Measurements from ENCODE around the gene RPS21. TPM values are rescaled to one million over a fixed set of nuclear protein-coding genes. Genes with fewer than 3 reads are reported as not detected.

RPS21 gene
- total and polyA plus RNA-seq, 2 of the 13 experiments (the other 11 are each of a cell fraction or from before 2014, with no cell fraction given), result 2,647 to 11,063 TPM

DNA sequence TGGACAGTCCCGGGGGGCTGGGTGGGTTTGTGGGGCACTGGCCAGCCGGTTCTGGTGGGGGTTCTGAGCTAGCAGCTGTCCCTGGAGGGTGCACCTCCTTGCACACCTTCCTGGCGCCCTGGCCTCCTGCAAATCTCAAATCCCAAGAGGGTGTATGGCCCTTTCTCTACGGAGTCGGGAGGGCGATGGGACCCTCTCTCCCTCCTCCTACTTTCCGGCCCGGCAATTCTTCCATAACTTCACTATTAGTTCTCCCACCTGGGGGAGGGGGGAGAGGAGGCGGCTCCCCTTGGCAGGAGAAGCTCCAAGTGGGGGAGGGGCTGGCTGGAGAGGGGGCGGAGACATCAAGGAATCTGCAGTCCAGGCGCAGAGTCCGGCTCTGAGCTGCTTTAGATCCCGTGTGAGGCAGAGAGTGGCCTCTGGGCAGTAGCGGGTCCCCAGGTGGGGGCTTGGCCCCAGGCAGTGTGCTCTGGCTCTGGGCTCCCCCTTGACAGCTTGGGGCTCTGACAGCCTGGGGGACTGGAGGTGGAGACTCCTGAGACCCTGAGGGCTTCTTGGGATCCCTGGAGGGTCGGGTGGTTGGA, 18.4 kb upstream of the RPS21 start (continued):
- TF ChIP-seq, protein P1, sequence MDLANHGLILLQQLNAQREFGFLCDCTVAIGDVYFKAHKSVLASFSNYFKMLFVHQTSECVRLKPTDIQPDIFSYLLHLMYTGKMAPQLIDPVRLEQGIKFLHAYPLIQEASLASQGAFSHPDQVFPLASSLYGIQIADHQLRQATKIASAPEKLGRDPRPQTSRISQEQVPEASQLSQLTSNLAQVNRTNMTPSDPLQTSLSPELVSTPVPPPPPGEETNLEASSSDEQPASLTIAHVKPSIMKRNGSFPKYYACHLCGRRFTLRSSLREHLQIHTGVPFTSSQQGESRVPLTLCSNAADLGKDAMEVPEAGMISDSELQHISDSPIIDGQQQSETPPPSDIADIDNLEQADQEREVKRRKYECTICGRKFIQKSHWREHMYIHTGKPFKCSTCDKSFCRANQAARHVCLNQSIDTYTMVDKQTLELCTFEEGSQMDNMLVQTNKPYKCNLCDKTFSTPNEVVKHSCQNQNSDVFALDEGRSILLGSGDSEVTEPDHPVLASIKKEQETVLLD (CRISPR knock-in tag; IDR thresholded peaks at IDR 0.05; ENCODE audit: low read depth), result peak; percentile 55
- TF ChIP-seq SRSF9 (IDR thresholded peaks at IDR 0.05; ENCODE audit: borderline replicate concordance, insufficient read depth, low read depth, low read length, poor library complexity, severe bottlenecking) (no peak), NFE2L2 (IDR thresholded peaks at IDR 0.05; ENCODE audit: low read length) (no peak), GTF2F1 (IDR thresholded peaks at IDR 0.05; ENCODE audit: low read length) (0 out of 2 replicates have a peak, but pooled peaks have one; percentile 53), ASH2L (IDR thresholded peaks at IDR 0.05; ENCODE audit: insufficient read length, low read depth, low read length) (peak; percentile 84), FOSL1 (CRISPR knock-in tag; IDR thresholded peaks at IDR 0.05; ENCODE audit: borderline replicate concordance) (no peak), ZNF274 (CRISPR knock-in tag; IDR thresholded peaks at IDR 0.05) (no peak; the same call in 1 of the 2 replicates), ZNF670 (CRISPR knock-in tag; IDR thresholded peaks at IDR 0.05; ENCODE audit: borderline replicate concordance) (no peak), ZNF550 (CRISPR knock-in tag; IDR thresholded peaks at IDR 0.05; ENCODE audit: borderline replicate concordance) (0 out of 2 replicates have a peak, but pooled peaks have one; percentile 13), ZC3H13 (CRISPR knock-in tag; IDR thresholded peaks at IDR 0.05) (peak; percentile 13; the same call in 1 of the 2 replicates), ZNF790 (CRISPR knock-in tag; IDR thresholded peaks at IDR 0.05; ENCODE audit: borderline replicate concordance) (no peak; the same call in 1 of the 2 replicates), ZNF20 (CRISPR knock-in tag; IDR thresholded peaks at IDR 0.05) (no peak), CHD2 (IDR thresholded peaks at IDR 0.05; ENCODE audit: low read depth, low read length) (peak; percentile 52; the same call in 1 of the 2 replicates), TMF1 (CRISPR knock-in tag; IDR thresholded peaks at IDR 0.05; ENCODE audit: low read depth) (0 out of 2 replicates have a peak, but pooled peaks have one; percentile 51), NCOA2 (CRISPR knock-in tag; IDR thresholded peaks at IDR 0.05) (no peak), HIVEP1 (CRISPR knock-in tag; IDR thresholded peaks at IDR 0.05) (no peak; the same call in 1 of the 2 replicates)
- TF ChIP-seq, protein P2, sequence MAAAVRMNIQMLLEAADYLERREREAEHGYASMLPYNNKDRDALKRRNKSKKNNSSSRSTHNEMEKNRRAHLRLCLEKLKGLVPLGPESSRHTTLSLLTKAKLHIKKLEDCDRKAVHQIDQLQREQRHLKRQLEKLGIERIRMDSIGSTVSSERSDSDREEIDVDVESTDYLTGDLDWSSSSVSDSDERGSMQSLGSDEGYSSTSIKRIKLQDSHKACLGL (CRISPR knock-in tag; IDR thresholded peaks at IDR 0.05), result no peak
- TF ChIP-seq, protein P3, sequence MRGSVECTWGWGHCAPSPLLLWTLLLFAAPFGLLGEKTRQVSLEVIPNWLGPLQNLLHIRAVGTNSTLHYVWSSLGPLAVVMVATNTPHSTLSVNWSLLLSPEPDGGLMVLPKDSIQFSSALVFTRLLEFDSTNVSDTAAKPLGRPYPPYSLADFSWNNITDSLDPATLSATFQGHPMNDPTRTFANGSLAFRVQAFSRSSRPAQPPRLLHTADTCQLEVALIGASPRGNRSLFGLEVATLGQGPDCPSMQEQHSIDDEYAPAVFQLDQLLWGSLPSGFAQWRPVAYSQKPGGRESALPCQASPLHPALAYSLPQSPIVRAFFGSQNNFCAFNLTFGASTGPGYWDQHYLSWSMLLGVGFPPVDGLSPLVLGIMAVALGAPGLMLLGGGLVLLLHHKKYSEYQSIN (CRISPR knock-in tag; IDR thresholded peaks at IDR 0.05; ENCODE audit: borderline replicate concordance), result no peak
- TF ChIP-seq, protein P4, sequence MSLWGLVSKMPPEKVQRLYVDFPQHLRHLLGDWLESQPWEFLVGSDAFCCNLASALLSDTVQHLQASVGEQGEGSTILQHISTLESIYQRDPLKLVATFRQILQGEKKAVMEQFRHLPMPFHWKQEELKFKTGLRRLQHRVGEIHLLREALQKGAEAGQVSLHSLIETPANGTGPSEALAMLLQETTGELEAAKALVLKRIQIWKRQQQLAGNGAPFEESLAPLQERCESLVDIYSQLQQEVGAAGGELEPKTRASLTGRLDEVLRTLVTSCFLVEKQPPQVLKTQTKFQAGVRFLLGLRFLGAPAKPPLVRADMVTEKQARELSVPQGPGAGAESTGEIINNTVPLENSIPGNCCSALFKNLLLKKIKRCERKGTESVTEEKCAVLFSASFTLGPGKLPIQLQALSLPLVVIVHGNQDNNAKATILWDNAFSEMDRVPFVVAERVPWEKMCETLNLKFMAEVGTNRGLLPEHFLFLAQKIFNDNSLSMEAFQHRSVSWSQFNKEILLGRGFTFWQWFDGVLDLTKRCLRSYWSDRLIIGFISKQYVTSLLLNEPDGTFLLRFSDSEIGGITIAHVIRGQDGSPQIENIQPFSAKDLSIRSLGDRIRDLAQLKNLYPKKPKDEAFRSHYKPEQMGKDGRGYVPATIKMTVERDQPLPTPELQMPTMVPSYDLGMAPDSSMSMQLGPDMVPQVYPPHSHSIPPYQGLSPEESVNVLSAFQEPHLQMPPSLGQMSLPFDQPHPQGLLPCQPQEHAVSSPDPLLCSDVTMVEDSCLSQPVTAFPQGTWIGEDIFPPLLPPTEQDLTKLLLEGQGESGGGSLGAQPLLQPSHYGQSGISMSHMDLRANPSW (CRISPR knock-in tag; IDR thresholded peaks at IDR 0.05; ENCODE audit: borderline replicate concordance), result 0 out of 2 replicates have a peak, but pooled peaks have one; percentile 64
- TF ChIP-seq, protein P5, sequence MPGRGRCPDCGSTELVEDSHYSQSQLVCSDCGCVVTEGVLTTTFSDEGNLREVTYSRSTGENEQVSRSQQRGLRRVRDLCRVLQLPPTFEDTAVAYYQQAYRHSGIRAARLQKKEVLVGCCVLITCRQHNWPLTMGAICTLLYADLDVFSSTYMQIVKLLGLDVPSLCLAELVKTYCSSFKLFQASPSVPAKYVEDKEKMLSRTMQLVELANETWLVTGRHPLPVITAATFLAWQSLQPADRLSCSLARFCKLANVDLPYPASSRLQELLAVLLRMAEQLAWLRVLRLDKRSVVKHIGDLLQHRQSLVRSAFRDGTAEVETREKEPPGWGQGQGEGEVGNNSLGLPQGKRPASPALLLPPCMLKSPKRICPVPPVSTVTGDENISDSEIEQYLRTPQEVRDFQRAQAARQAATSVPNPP (CRISPR knock-in tag; IDR thresholded peaks at IDR 0.05), result no peak
- TF ChIP-seq, protein P6, sequence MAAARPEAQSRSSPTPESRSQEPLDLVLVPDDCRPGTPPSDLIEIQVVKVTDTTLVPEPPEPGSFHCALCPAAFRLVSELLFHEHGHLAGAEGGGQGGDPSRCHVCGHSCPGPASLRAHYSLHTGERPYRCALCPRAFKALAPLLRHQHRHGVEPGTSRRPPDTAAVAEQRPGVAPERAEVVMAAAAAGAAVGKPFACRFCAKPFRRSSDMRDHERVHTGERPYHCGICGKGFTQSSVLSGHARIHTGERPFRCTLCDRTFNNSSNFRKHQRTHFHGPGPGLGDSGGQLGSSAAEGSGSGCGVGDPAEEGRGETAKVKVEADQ (CRISPR knock-in tag; IDR thresholded peaks at IDR 0.05; ENCODE audit: borderline replicate concordance), result no peak

All from HepG2 (cell line).